GM10266 (cell line): ENCODE data around the gene KSR2.
"Not testable (repeated sequence)": the region's sequence is repeated elsewhere in the genome, so short reads cannot be mapped to it uniquely, and the experiment has no call there.

ENCODE experiments used
- DNase-seq: peaks from one replicate; pipeline ENCODE4 v3.0.0; 2012; ENCODE audit errors: extremely low spot score
- CTCF ChIP-seq: IDR thresholded peaks from 2 replicates; pipeline ENCODE4 v1.5.1; 2012; ENCODE audit warnings: mild to moderate bottlenecking, low read depth; ENCODE audit not compliant: control insufficient read depth, insufficient read depth; ENCODE audit errors: missing control alignments

KSR2 gene

DNA sequence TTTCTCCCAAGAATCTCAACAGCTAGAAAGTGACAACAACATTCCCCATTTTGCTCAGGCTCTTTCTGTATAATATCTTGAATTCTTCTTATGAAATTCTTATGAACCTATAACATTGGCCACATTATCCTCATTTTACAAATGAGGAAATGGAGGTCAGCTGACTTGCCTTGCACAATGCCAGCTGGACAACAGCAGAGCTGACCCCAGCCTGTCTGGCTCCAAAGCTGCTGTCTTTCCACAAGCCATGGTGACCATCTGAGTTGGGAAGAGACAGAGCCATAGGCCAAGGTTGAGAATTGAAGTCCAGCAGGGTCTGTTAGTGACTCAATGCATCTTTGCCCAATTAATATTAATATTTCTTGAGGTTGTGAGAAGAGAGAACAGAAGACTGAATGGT, 87.3 kb downstream of the KSR2 start:
- TF ChIP-seq CTCF = no peak
- no peak for DNase-seq

GRCh38 chr12:117878605-117879004, 90.2 kb downstream of the KSR2 start:
- DNase-seq = no peak
- TF ChIP-seq CTCF = no peak

DNA sequence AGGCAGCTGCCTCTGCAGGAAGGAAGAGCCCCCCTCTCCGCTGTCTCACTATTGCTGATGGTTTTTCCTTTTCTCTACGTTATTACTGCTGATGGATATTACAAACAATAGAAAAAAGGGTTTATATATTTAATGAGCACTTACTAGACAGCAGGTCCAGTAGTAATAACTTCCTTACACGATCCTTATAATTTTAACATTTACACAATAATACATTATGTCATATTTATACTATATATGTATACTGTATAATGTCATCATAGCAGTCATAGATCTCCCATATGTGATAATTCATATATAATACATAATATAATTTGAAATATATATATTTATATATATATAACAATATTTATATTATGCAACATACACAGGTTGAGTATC, 92.4 kb downstream of the KSR2 start:
- no peak for TF ChIP-seq CTCF
- no peak for DNase-seq

DNA sequence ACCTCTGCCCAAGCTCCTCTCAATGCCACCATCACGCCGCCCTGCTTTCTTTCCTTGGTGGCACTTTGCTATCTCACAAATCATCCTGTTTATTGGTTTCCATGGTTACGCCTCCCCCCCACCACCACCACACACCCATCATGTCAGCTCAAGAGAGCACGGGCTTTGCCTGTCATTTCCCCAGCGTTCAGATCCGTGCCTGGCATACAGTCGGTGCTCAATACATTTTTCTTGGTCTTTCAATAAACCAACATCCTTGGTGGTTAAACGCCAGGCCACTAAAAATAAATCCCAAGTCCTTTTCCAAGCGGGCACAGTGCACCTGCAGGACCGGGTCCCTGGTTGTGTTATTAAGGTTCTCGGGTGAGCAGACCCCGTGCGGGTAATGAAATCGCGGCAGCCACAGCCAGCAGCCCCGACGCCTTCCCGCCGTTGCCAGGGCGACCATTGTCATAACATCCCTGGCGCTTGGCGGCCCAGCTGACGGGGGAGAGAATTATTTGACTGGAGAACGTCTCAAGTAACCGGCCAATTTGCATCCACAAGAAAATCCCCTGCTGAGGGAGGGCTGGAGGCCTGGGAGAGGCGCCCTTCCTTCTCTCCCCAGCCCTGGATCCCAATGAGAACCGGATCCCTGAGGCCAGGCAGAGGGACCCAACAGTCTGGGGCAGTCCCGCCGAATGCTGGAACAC, 92.9 kb downstream of the KSR2 start:
- no peak for TF ChIP-seq CTCF
- DNase-seq = no peak

DNA sequence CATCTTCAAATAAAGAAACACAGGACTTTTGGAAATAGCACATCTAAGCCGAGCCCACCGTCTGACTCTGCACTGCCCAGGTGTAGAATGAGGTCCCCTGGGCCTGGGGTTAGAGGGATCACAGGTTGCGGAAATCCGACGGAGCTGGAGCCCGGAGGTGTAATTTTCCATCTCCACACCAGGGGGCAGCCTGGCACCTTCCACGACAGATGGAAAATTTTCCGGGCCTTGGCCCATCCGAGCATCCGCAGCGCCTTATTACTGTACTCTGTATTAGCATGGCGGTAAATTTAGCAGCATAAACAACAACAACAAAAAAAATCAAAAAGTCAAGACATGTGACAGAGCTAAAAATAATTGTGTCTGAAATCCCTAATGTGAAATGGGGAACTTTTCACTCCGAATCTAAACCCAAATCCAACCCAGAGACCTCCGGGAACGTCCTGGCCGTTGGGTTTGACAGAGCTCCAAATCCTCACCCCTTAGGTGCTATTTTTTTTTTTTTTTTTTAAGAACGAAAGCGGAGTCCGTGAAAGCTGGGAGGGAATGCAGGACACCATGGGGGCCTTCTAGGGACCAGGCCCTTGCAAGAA, 93.9 kb downstream of the KSR2 start:
- TF ChIP-seq CTCF = peak; percentile 75
- DNase-seq = peak; percentile 60

GRCh38 chr12:117874198-117874597, 94.6 kb downstream of the KSR2 start:
- not testable (repeated sequence) for DNase-seq

DNA sequence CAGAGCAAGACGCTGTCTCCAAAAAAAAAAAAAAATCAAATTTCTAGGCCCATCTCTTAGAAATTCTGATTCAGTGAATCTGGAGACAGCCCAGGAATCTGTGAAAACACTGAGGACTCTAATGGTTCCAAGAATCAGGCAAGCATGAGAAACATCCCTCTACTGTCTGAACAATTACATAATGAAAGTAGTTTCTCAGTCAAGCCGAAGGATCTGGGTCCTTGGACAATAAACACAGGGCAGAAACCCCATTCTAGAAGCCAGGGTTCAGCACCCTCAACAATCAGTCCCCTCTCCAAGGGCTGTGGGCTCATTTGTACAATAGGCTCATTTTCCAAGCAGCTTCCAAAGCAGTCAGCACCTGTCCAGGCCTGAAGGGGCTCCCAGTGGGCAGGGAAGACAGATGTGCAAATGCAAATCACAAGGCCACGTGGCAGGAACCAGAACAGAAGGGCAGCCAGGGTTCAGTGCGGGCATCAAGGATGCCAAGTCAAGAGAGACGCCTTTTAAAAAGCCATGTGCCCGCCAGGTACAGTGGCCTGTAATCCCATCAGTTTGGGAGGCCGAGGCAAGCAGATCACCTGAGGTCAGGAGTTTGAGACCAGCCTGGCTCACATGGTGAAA, 96.1 kb downstream of the KSR2 start:
- TF ChIP-seq CTCF = no peak
- DNase-seq = no peak
